PC-9 (cell line): ENCODE data around the gene BOC.

Source experiments
- CTCF ChIP-seq: fragments of 200-600 bp; sonication (generic); conservative IDR thresholded peaks from 2 replicates; pipeline ENCODE4 v1.6.1; 2017; ENCODE audit warnings: mixed run types, antibody characterized with exemption, mild to moderate bottlenecking, moderate library complexity
- EZH2 ChIP-seq: fragments of 200-600 bp; sonication (generic); IDR thresholded peaks from 2 replicates; pipeline ENCODE4 v1.8.0; 2017; ENCODE audit warnings: antibody characterized with exemption, low read depth

GRCh38 chr3:113270786-113271185, 59.4 kb downstream of the BOC start:
- TF ChIP-seq CTCF (no peak), EZH2 (no peak)
